HG02884 (cell line): Measurements from ENCODE around the gene ADARB1.
"Not testable (repeated sequence)": the region's sequence is repeated elsewhere in the genome, so short reads cannot be mapped to it uniquely, and the experiment has no call there.

Source experiments
- ATAC-seq: cut with Tn5 transposase; IDR thresholded peaks from one replicate; pipeline ENCODE4 v1.9.1; 2021; ENCODE audit warnings: mild to moderate bottlenecking, moderate library complexity; ENCODE audit not compliant: unreplicated experiment

Gene ADARB1, protein sequence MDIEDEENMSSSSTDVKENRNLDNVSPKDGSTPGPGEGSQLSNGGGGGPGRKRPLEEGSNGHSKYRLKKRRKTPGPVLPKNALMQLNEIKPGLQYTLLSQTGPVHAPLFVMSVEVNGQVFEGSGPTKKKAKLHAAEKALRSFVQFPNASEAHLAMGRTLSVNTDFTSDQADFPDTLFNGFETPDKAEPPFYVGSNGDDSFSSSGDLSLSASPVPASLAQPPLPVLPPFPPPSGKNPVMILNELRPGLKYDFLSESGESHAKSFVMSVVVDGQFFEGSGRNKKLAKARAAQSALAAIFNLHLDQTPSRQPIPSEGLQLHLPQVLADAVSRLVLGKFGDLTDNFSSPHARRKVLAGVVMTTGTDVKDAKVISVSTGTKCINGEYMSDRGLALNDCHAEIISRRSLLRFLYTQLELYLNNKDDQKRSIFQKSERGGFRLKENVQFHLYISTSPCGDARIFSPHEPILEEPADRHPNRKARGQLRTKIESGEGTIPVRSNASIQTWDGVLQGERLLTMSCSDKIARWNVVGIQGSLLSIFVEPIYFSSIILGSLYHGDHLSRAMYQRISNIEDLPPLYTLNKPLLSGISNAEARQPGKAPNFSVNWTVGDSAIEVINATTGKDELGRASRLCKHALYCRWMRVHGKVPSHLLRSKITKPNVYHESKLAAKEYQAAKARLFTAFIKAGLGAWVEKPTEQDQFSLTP

GRCh38 chr21:45074048-45074817 lies at the start of gene ADARB1:
Gene ADARB1 (plus strand): TSS chr21:45074580. CDS start chr21:45171657, 97,077 bp downstream.
- no peak for ATAC-seq

GRCh38 chr21:45026066-45026745 lies 48.2 kb upstream of the ADARB1 start:
- ATAC-seq = no peak

GRCh38 chr21:45026826-45027225 lies 47.6 kb upstream of the ADARB1 start:
- no peak for ATAC-seq

DNA sequence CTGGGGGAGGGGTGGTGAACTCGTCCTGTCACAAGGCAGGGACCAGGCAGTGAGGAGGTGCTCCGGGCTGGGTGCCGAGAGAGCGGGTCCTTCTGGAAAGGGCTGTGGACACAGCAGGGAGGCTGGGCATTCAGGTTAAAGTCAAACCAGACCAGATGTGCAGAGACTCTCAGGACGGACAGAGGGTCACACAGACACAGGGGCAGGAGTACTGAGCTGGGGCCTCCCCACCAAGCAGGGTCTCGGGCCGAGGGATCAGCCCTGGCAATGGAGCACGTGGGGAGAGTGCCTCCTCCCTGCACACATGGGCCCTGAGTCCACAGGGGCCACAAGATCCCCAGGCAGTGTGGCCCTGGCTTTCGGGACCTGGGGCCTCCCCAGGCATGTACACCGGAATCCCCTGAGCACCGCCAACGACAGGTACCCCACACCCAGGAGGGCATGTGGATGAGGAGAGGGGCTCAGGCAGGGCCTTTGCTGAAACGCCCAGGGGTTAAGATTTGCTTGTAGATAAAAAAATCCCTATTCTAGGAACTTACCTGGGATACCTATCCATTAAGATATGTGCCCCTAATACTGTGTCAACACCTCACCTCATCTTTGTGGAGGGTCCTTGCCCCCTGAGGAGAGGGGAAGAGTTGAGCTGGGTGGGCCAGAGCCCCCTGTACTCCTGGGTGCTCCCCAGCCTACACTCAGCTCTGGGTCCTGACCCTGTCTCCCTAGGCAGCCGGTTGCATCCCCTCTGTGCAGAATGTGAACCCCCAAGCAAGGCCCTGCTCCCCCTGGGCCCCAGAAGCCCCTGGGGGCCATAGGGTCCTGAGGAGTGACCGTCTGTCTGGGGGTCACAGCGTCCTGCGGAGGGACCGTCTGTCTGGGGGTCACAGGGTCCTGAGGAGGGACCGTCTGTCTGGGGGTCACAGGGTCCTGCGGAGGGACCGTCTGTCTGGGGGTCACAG lies 46.9 kb upstream of the ADARB1 start:
- ATAC-seq = no peak

DNA sequence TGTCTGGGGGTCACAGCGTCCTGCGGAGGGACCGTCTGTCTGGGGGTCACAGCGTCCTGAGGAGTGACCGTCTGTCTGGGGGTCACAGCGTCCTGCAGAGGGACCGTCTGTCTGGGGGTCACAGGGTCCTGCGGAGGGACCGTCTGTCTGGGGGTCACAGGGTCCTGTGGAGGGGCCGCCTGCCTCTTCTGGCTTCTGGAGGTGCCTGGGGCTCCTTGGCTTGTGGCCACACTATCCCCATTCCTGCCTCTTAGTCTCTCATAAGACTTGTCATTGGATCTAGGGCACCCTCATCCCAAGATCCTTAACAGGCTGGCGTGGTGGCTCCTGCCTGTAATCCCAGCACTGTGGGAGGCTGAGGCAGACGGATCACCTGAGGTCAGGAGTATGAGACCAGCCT lies 45.7 kb upstream of the ADARB1 start:
- not testable (repeated sequence) for ATAC-seq

- no peak for ATAC-seq
Measured at GRCh38 chr21:45029298-45029947, 45.0 kb upstream of the ADARB1 start.

DNA sequence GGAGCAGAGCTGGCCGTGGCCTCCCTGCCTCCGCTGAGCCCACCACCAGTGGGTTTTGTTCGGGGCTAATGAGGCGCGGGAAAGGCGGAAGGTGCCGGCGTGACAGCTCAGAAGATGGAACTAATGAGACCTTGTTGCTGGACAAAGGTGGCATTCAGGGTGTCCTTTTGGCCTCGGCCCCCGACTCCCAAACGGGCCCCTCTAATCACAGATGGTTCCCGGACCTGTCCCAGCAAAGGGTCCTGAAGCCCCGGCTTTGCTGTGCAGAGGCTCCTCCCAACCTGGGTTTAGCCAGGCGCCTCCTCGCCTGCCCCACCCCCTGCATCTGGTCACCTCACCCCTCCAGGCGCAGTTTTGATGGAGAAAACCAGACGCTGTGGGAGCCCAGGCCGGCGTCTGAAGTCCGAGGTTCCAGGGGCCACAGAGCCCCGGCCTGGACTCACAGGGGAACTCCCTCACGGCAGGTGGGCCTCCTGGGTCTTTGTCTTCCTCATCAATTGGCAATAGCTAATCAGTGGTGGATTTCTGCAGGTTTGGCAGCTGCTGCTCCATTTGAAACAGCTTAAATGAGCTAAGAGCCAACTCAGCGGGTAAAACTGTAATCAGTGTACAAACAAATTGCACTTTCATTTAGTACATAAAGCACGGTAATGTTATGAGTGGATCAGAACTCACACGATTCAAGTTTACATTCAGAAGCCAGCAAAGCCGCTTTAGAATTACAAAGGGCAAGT lies 44.3 kb upstream of the ADARB1 start:
- ATAC-seq = no peak

DNA sequence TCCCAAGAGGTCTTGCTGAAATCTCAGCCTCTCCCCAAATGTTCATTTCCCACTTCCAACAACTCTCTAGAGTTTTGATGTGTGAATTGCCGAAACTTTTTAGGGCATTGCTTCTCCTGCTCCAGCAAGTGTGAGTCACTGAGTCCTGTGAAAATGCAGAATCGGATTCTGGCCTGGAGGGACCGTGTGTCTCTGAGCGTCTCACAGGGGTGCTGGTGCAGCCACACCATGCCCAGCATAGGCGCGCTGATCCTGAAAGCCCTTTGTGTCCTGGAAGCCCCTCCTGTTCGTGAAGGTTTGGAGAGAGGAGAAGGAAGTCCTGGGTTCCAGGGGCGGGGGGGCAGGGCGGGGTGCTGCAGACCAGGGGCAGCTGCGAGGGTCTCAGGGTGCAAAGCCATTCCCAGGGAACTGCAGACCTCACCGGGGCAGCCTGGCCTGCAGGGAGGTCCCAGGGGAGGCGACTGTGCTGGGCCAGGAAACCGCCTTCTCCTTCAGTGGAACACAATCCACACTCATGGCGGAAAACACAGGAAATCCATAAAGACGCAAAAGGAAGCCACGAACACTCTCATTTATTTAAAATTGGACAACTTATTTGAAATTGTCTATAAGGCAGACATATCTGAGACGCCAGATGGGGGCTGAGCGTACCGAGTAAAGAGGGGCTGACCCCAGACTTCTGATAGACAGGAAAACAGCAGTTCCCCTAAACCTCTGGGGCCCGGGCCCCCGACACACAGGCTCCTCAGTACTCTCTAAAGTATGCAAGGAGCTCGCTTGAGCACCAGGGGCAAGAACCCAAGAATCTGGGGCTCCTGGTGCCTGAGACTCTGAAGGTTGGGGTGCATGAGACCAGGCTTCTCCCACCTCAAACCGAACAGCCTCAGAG lies 43.5 kb upstream of the ADARB1 start:
- no peak for ATAC-seq

GRCh38 chr21:45031571-45032191 lies 42.7 kb upstream of the ADARB1 start:
- no peak for ATAC-seq

GRCh38 chr21:45032332-45032731 lies 42.0 kb upstream of the ADARB1 start:
- no peak for ATAC-seq

- no peak for ATAC-seq
Measured at GRCh38 chr21:45032977-45033710, 41.2 kb upstream of the ADARB1 start.

- ATAC-seq = no peak
Measured at GRCh38 chr21:45033791-45034555, 40.4 kb upstream of the ADARB1 start.

- no peak for ATAC-seq
Measured at GRCh38 chr21:45034556-45035476, 39.6 kb upstream of the ADARB1 start.

- ATAC-seq = no peak
Measured at GRCh38 chr21:45035477-45035848, 38.9 kb upstream of the ADARB1 start.

DNA sequence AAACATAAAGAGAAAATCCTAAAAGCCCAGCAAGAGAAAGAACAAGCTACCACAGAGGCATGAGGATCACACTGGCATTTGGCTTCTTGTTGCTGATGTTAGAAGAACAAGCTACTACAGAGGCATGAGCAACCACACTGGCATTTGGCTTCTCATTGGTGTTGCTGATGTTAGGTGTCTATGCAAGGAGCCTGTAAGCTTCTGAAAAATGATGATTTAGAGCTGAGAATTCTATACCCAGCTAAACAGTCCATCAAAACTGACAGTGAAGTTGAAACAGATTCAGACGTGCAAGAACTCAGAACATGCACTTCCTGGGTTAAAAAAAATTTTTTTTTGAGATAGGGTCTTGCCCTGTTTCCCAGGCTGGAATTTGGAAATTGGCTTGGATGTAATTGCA lies 37.8 kb upstream of the ADARB1 start:
- ATAC-seq = no peak
